Body of pancreas (tissue), 4 donors: Measurements from ENCODE around the gene EHMT1.

Experiments used
- POLR2A ChIP-seq, 3 donors: fragments of 450-650 bp; IDR thresholded peaks; one replicate each; pipeline ENCODE4 v1.6.1; 2016; ENCODE audit warnings: antibody characterized with exemption in 3 of 3, mild to moderate bottlenecking in 2 of 3
- TF ChIP-seq, protein P1 (sequence below), 7 experiments: fragments of 450-650 bp in 4 of 7; fragments of 200-600 bp in 3 of 7; sonication (generic) in 3 of 7; IDR thresholded peaks; one replicate each; pipeline ENCODE4 v1.5.1; 2016 to 2019; ENCODE audit warnings: antibody characterized with exemption in 7 of 7

DNA sequence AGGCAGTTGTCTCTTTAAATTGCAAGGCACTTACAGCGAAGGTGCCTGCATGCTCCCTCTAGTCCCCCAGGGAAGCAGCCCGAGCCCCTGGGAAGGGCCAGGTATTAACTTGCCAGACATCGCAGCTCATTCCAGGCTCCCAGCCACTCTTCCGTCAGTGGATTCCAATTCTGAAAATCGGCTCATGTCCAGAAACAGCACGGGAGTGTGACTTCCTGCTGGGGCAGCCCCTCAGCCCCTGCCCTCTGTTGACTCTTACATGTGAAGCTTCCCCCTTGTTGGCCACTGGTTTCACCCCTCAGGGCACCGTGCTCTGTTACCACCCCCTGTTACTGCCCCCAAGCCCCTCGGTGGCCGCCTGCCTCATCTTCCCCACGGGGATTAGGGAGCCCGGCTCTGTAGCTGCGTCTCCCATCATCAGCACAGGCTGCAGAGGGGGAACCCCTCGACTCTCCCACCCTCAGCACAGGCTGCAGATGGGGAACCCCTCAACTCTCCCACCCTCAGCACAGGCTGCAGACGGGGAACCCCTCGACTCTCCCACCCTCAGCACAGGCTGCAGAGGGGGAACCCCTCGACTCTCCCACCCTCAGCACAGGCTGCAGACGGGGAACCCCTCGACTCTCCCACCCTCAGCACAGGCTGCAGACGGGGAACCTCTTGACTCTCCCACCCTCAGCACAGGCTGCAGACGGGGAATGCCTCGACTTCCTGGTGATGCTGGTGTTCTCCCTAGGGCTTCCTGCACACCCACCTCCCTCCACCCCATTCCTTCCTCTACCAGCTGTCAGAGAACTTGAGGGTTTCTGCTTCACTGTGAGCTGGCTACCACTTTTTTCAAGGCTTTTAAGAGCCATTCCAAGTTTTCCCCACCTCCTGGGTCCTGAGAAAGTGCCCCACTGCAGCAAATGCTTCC is 247.7 kb downstream of the EHMT1 start:
- TF ChIP-seq, protein P1, sequence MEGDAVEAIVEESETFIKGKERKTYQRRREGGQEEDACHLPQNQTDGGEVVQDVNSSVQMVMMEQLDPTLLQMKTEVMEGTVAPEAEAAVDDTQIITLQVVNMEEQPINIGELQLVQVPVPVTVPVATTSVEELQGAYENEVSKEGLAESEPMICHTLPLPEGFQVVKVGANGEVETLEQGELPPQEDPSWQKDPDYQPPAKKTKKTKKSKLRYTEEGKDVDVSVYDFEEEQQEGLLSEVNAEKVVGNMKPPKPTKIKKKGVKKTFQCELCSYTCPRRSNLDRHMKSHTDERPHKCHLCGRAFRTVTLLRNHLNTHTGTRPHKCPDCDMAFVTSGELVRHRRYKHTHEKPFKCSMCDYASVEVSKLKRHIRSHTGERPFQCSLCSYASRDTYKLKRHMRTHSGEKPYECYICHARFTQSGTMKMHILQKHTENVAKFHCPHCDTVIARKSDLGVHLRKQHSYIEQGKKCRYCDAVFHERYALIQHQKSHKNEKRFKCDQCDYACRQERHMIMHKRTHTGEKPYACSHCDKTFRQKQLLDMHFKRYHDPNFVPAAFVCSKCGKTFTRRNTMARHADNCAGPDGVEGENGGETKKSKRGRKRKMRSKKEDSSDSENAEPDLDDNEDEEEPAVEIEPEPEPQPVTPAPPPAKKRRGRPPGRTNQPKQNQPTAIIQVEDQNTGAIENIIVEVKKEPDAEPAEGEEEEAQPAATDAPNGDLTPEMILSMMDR (IDR thresholded peaks at IDR 0.05) = no peak
- no peak for TF ChIP-seq POLR2A (IDR thresholded peaks at IDR 0.05)
